ENCODE data around the gene POU6F2. TPM values are rescaled to one million over a fixed set of nuclear protein-coding genes. Genes with fewer than 3 reads are reported as not detected.

The POU6F2 gene
- total RNA-seq, 1 donor: under 0.01 TPM

DNA sequence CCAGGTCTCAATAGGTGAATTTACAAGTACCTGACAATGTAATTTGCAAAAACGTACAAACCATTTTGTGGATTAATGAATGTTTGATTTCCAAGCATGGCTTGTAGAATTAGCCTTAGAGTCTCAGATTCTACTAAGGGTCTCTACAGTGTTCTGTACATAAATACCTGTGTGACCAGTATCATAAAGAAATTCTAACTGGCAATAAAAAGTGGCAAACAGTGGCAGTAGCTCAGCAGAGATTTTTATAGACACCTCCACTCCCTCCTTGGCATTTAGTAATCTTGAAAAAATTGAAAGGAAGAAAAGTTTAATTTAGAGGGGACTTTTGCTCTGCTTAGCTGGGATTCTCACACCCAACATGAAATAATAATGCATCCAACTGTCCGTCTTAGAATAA is 220.8 kb downstream of the POU6F2 start:
- H3K4me3 ChIP-seq (ENCODE audit: low read depth, low read length): no peak overlapping the region
- no peak for DNase-seq (ENCODE audit: low read depth)
- TF ChIP-seq, protein P1, sequence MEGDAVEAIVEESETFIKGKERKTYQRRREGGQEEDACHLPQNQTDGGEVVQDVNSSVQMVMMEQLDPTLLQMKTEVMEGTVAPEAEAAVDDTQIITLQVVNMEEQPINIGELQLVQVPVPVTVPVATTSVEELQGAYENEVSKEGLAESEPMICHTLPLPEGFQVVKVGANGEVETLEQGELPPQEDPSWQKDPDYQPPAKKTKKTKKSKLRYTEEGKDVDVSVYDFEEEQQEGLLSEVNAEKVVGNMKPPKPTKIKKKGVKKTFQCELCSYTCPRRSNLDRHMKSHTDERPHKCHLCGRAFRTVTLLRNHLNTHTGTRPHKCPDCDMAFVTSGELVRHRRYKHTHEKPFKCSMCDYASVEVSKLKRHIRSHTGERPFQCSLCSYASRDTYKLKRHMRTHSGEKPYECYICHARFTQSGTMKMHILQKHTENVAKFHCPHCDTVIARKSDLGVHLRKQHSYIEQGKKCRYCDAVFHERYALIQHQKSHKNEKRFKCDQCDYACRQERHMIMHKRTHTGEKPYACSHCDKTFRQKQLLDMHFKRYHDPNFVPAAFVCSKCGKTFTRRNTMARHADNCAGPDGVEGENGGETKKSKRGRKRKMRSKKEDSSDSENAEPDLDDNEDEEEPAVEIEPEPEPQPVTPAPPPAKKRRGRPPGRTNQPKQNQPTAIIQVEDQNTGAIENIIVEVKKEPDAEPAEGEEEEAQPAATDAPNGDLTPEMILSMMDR (IDR thresholded peaks at IDR 0.05; ENCODE audit: insufficient read depth, low read depth, low read length): no peak

DNA sequence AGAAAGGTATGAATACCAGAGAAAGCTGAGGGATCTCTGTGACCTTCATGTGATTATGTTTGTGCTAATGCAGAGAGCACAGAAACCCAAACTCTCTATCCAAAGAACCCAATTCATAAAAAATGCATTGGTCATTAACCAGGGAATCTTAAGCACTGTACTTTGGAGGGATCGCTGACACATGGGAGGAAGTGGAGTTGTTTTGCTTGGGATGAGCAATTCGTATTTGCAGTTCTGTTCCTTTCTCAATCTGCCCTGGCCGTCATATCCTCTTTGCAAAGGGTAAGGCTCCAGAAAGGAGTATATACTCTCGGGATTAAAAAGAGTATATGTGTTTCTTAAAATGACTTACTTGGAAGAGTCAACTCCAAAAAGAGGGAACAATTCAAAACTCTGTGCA is 221.3 kb downstream of the POU6F2 start:
- DNase-seq (ENCODE audit: low read depth): no peak
- TF ChIP-seq, protein P1 (IDR thresholded peaks at IDR 0.05; ENCODE audit: insufficient read depth, low read depth, low read length): no peak
- no peak overlapping the region for H3K4me3 ChIP-seq (ENCODE audit: low read depth, low read length)

DNA sequence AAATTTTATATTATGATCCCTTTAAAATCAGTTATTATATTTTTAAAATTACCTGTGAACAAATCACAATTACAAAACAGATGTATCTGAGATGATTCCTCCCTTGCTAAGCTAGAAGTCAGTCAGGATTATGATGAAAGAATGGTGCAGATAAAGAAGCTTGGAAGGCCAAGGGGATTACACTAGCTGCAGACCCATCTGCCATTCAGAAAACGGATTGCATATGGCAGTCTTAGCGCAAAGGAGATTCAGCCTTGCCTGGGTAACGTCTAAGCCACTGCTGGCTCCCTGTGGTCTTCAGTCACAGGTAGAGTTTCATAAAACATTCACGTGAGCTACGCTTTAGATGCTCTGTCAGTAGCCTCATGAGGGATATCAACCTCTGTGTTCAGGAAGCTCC is 222.2 kb downstream of the POU6F2 start:
- DNase-seq (ENCODE audit: low read depth): no peak
- no peak overlapping the region for H3K4me3 ChIP-seq (ENCODE audit: low read depth, low read length)
- TF ChIP-seq, protein P1 (IDR thresholded peaks at IDR 0.05; ENCODE audit: insufficient read depth, low read depth, low read length): no peak

DNA sequence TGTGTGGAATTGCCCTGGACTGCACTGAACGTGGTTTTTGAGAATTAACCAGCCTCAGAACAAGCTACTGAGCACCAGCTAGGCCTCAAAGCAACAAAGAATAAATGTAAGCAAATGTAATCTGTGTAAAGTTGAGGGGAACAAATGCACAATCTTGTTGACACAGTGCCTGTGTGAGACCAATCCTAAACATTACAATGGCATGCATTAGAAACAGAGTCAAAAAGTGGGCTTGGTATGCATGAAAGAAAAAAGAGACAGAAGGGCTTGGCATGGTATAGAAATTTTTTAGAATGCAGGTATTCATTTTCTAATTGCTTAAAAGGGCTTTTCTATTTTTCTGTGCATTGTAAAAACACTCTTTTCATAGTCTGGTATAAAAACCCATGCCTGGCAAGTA is 224.3 kb downstream of the POU6F2 start:
- H3K4me3 ChIP-seq (ENCODE audit: low read depth, low read length): no peak overlapping the region
- TF ChIP-seq, protein P1 (IDR thresholded peaks at IDR 0.05; ENCODE audit: insufficient read depth, low read depth, low read length): no peak
- DNase-seq (ENCODE audit: low read depth): no peak

DNA sequence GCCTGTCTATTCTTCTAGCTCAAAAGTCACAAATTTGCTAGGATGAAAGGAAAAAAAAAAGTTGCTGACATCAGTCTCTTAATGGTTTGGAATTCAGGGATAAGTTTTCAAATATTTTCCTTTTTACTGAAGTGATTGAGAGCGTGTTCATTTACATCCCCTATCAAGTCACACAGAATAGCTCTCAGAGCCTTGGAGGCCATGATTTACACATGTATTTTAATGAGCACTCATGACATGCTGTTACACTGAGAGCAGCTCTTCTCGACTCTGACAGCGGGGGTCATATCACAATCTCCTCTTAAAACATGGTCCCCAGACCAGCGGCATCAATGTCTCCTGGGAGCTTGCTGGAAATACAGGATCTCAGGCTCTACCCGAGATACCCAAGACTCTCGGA is 232.7 kb downstream of the POU6F2 start:
- DNase-seq (ENCODE audit: low read depth): no peak
- TF ChIP-seq, protein P1 (IDR thresholded peaks at IDR 0.05; ENCODE audit: insufficient read depth, low read depth, low read length): no peak
- no peak overlapping the region for H3K4me3 ChIP-seq (ENCODE audit: low read depth, low read length)

DNA sequence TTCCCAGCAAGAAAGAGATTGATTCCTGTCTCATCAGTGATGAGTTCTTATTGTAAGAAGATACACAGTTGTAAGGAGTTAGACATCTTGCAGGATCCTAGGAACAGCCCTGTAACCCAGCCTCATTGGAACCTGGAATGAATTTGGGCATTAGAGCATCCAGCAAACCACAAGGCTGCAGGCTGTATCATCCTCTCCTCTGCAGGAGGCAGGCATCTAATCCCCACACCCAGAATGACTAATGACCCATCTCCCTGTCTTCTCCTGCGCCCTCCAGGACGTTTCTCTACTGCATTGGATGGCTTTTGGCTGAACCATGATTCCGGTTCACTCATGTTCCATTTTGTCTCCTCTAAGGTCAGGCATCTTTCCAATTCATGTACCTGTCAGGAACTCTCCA is 233.9 kb downstream of the POU6F2 start:
- TF ChIP-seq, protein P1 (IDR thresholded peaks at IDR 0.05; ENCODE audit: insufficient read depth, low read depth, low read length): no peak
- no peak for DNase-seq (ENCODE audit: low read depth)
- no peak overlapping the region for H3K4me3 ChIP-seq (ENCODE audit: low read depth, low read length)

DNA sequence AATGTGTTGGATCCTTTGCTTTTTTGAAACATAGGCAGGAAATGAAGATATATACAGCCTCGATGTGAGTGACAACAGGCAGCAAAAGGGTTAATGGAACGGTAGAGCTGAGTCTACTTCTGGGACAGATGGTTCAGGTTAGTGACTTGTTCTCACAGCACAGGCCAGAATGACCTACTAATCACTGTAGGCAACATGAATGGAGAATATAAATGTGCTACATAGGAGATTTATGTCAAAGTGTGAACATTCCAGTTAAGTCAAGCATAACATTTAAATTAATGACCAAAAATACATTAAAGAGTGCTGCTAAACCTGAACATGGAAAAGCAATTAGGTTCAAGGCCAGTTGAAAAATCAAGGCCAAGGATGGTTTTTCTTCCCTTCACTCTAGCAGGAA is 235.2 kb downstream of the POU6F2 start:
- no peak for DNase-seq (ENCODE audit: low read depth)
- TF ChIP-seq, protein P1 (IDR thresholded peaks at IDR 0.05; ENCODE audit: insufficient read depth, low read depth, low read length): no peak
- no peak overlapping the region for H3K4me3 ChIP-seq (ENCODE audit: low read depth, low read length)

All from fibroblast of villous mesenchyme (primary cell).